Measurements from ENCODE around the gene NSG2.
"Not testable (repeated sequence)": the region's sequence is repeated elsewhere in the genome, so short reads cannot be mapped to it uniquely, and the experiment has no call there.

- not testable (repeated sequence) for TF ChIP-seq POLR2A (IDR thresholded peaks at IDR 0.05; ENCODE audit: low read length); GATA1 (IDR thresholded peaks at IDR 0.05; ENCODE audit: low read depth, low read length)
These were observed 57.1 kb downstream of the NSG2 start for GRCh38 chr5:174102574-174102973.

Data from erythroblast (primary cell).